ENCODE measurements around the gene SAXO2.
"Not testable (repeated sequence)": the region's sequence is repeated elsewhere in the genome, so short reads cannot be mapped to it uniquely, and the experiment has no call there.

GRCh38 chr15:82221535-82221934, 41.1 kb upstream of the SAXO2 start:
- TF ChIP-seq EZH2 (IDR thresholded peaks at IDR 0.05; ENCODE audit: borderline replicate concordance, insufficient read depth, low read depth, low read length, poor library complexity, severe bottlenecking), result not testable (repeated sequence)
- TF ChIP-seq CTCF (IDR thresholded peaks at IDR 0.05), result peak; percentile 42
